WTC11 (cell line): ENCODE data around the gene DCLRE1C. TPM values are rescaled to one million over a fixed set of nuclear protein-coding genes. Genes with fewer than 3 reads are reported as not detected.
A peak's percentile ranks its signal among the peaks of the same experiment; 100 is the strongest.

ENCODE experiments used
- ATAC-seq: fragments of 200-7000 bp; cut with Tn5 transposase; 2 replicates; pipeline ENCODE4 v1.10.0; 2021; ENCODE audit warnings: mild to moderate bottlenecking, moderate library complexity
- CTCF ChIA-PET: fragments of 300-600 bp; sonication (Branson Sonifier 250); formaldehyde crosslinking; loops from one replicate; lab custom pipeline; 2021; ENCODE audit warnings: antibody characterized with exemption; lab: Charles Lee
- POLR2A ChIA-PET: fragments of 350-600 bp; sonication (Branson Sonifier 250); formaldehyde crosslinking; loops from one replicate; lab custom pipeline; 2021; ENCODE audit warnings: antibody characterized with exemption; lab: Charles Lee
- DNase-seq: peaks from one replicate; pipeline ENCODE4 v3.0.0; 2021; ENCODE audit warnings: low spot score
- H3K27ac Mint-ChIP-seq: 2 replicates; pipeline ENCODE4 v1.8.0; 2021; ENCODE audit warnings: mixed read lengths
- H3K27me3 Mint-ChIP-seq: 2 replicates; pipeline ENCODE4 v1.8.0; 2021; ENCODE audit warnings: low read depth, mild to moderate bottlenecking, moderate library complexity, mixed read lengths
- H3K36me3 Mint-ChIP-seq: 2 replicates; pipeline ENCODE4 v1.8.0; 2021; ENCODE audit warnings: mixed read lengths
- H3K4me1 Mint-ChIP-seq: 2 replicates; pipeline ENCODE4 v1.8.0; 2022; ENCODE audit warnings: mixed read lengths
- H3K4me3 Mint-ChIP-seq: 2 replicates; pipeline ENCODE4 v1.8.0; 2021; ENCODE audit warnings: mild to moderate bottlenecking, moderate library complexity, mixed read lengths
- H3K9me3 Mint-ChIP-seq: 2 replicates; pipeline ENCODE4 v1.8.0; 2021; ENCODE audit warnings: mixed read lengths
- AFF4 ChIP-seq: sonication (generic); formaldehyde crosslinking; IDR thresholded peaks from 2 replicates; pipeline ENCODE4 v1.8.1; 2023; ENCODE audit warnings: mild to moderate bottlenecking, missing genetic modification reagents, borderline replicate concordance
- ARID4B ChIP-seq: sonication (generic); formaldehyde crosslinking; IDR thresholded peaks from 2 replicates; pipeline ENCODE4 v1.8.0; 2023; ENCODE audit warnings: missing genetic modification reagents, mild to moderate bottlenecking, borderline replicate concordance
- CREM ChIP-seq: sonication (generic); formaldehyde crosslinking; IDR thresholded peaks from 2 replicates; pipeline ENCODE4 v1.8.1; 2022; ENCODE audit warnings: mild to moderate bottlenecking, missing genetic modification reagents, moderate library complexity
- EMX1 ChIP-seq: fragments of 250-450 bp; sonication (Bioruptor Pico); IDR thresholded peaks from 2 replicates; pipeline ENCODE4 v1.8.0; 2021; ENCODE audit warnings: mild to moderate bottlenecking
- ESRRA ChIP-seq: sonication (generic); formaldehyde crosslinking; IDR thresholded peaks from 2 replicates; pipeline ENCODE4 v1.8.1; 2022; ENCODE audit warnings: mild to moderate bottlenecking, missing genetic modification reagents, borderline replicate concordance
- JAZF1 ChIP-seq: fragments of 250-450 bp; sonication (Bioruptor Pico); IDR thresholded peaks from 2 replicates; pipeline ENCODE4 v1.9.0; 2021; ENCODE audit warnings: moderate library complexity, mild to moderate bottlenecking, inconsistent platforms
- KAT7 ChIP-seq: sonication (generic); formaldehyde crosslinking; IDR thresholded peaks from 2 replicates; pipeline ENCODE4 v1.8.1; 2023; ENCODE audit warnings: missing genetic modification reagents, mild to moderate bottlenecking, borderline replicate concordance
- MAX ChIP-seq: sonication (generic); formaldehyde crosslinking; IDR thresholded peaks from 2 replicates; pipeline ENCODE4 v1.8.0; 2022; ENCODE audit warnings: mild to moderate bottlenecking, missing genetic modification reagents
- MLX ChIP-seq: sonication (generic); formaldehyde crosslinking; IDR thresholded peaks from 2 replicates; pipeline ENCODE4 v1.8.1; 2023; ENCODE audit warnings: mild to moderate bottlenecking, missing genetic modification reagents, moderate library complexity
- NFYB ChIP-seq: sonication (generic); formaldehyde crosslinking; conservative IDR thresholded peaks from 2 replicates; pipeline ENCODE4 v1.8.0; 2022; ENCODE audit warnings: low read depth, missing genetic modification reagents
- PRRX2 ChIP-seq: fragments of 250-450 bp; sonication (Bioruptor Pico); IDR thresholded peaks from 2 replicates; pipeline ENCODE4 v1.8.0; 2021; ENCODE audit warnings: mild to moderate bottlenecking
- SMAD3 ChIP-seq: sonication (generic); formaldehyde crosslinking; IDR thresholded peaks from 2 replicates; pipeline ENCODE4 v1.8.0; 2022; ENCODE audit warnings: missing genetic modification reagents, mild to moderate bottlenecking, borderline replicate concordance
- SMAD4 ChIP-seq: sonication (generic); formaldehyde crosslinking; IDR thresholded peaks from 2 replicates; pipeline ENCODE4 v1.8.0; 2022; ENCODE audit warnings: mild to moderate bottlenecking, missing genetic modification reagents
- SP1 ChIP-seq: sonication (generic); formaldehyde crosslinking; conservative IDR thresholded peaks from 2 replicates; pipeline ENCODE4 v1.8.1; 2022; ENCODE audit warnings: missing genetic modification reagents
- ZNF138 ChIP-seq: sonication (generic); formaldehyde crosslinking; conservative IDR thresholded peaks from 2 replicates; pipeline ENCODE4 v1.8.1; 2022; ENCODE audit warnings: mild to moderate bottlenecking, moderate library complexity, missing genetic modification reagents
- ZNF219 ChIP-seq: sonication (generic); formaldehyde crosslinking; IDR thresholded peaks from 2 replicates; pipeline ENCODE4 v1.8.0; 2023; ENCODE audit warnings: missing genetic modification reagents, mild to moderate bottlenecking, borderline replicate concordance
- ZNF263 ChIP-seq: sonication (generic); formaldehyde crosslinking; IDR thresholded peaks from 2 replicates; pipeline ENCODE4 v1.8.1; 2022; ENCODE audit warnings: low read depth, mild to moderate bottlenecking, moderate library complexity, missing genetic modification reagents
- ZSCAN18 ChIP-seq: fragments of 250-450 bp; sonication (Bioruptor Pico); IDR thresholded peaks from 2 replicates; pipeline ENCODE4 v2.1.2; 2022; ENCODE audit warnings: mild to moderate bottlenecking, moderate library complexity
- total RNA-seq: library from RNA; stranded (reverse); gene quantifications from 3 replicates; pipeline ENCODE4 v1.2.3, GENCODE V29; 2021

Gene DCLRE1C
- total RNA-seq, 1 experiment from 2014 or later: 4.3 TPM

- ATAC-seq (peak; percentile 18), DNase-seq (peak; percentile 18)
- no peak overlapping the region for H3K27ac Mint-ChIP-seq
- H3K27me3 Mint-ChIP-seq: peaks cover 57% of the 10 kb centered on the region
- peaks cover 2% of the 10 kb centered on the region; the same call in 1 of the 2 replicates for H3K9me3 Mint-ChIP-seq
- H3K4me1 Mint-ChIP-seq: peaks cover 24% of the 10 kb centered on the region
- peaks cover 4% of the 10 kb centered on the region for H3K36me3 Mint-ChIP-seq
- CTCF ChIA-PET: interaction anchor here (0.5 to 2.0 kb wide), 16 partner anchors 18 to 561 kb away, joined by 3 to 10 read pairs (median 4); partner anchors contain the start of genes CDNF, HSPA14, MSANTD7 and RPP38
- peak overlapping the region; percentile 80 for H3K4me3 Mint-ChIP-seq
- POLR2A ChIA-PET: interaction anchor here (0.5 to 2.7 kb wide), 4 partner anchors 75 to 547 kb away, joined by 3 to 15 read pairs (median 8); partner anchors contain the start of genes CDNF, HSPA14, MSANTD7 and SUV39H2
- no peak for TF ChIP-seq KAT7
- TF ChIP-seq EMX1 (CRISPR knock-in tag): no peak
- TF ChIP-seq AFF4 (CRISPR knock-in tag): no peak
- no peak for TF ChIP-seq JAZF1 (CRISPR knock-in tag)
- TF ChIP-seq NFYB: no peak
- TF ChIP-seq CREM (CRISPR knock-in tag): no peak
- no peak for TF ChIP-seq SMAD3 (CRISPR knock-in tag)
- TF ChIP-seq ZNF138: no peak
- no peak for TF ChIP-seq PRRX2
- TF ChIP-seq SP1 (CRISPR knock-in tag): no peak
- no peak for TF ChIP-seq ZSCAN18 (CRISPR knock-in tag)
- no peak for TF ChIP-seq ZNF219 (CRISPR knock-in tag)
- TF ChIP-seq ESRRA (CRISPR knock-in tag): no peak
- no peak for TF ChIP-seq SMAD4
- TF ChIP-seq MAX (CRISPR knock-in tag): no peak
- no peak for TF ChIP-seq ARID4B (CRISPR knock-in tag)
- no peak for TF ChIP-seq MLX (CRISPR knock-in tag)
- no peak for TF ChIP-seq ZNF263 (CRISPR knock-in tag)
Observed at GRCh38 chr10:14952851-14953423, 959 bp downstream of the DCLRE1C start.
